Measurements from ENCODE around the gene TRPV5.

DNA sequence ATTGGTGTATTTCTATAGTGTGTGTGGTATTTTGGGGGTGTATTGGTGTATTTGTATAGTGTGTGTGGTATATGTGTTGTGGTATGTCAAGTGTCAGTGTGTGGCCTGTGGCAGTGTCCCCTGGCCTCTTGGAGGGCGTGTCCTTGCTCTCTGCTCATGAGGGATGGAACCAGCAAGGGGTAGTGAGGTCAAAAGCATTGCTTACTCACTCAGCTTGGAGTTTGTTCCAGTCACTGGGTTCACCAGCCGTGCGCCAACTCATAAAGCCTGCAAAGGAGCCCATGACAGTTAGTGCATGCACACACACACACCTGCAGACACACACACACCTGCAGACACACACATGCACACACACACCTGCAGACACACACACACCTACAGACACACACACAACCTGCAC, 43.7 kb downstream of the TRPV5 start:
- TF ChIP-seq EZH2phosphoT487 (IDR thresholded peaks at IDR 0.05; ENCODE audit: insufficient read depth, low read depth) (no peak), EZH2 (IDR thresholded peaks at IDR 0.05; ENCODE audit: insufficient read depth, poor library complexity, severe bottlenecking) (no peak)
